ENCODE measurements around the gene GLRA1. TPM values are rescaled to one million over a fixed set of nuclear protein-coding genes. Genes with fewer than 3 reads are reported as not detected.

The GLRA1 gene
- total and polyA plus RNA-seq, 2 of the 4 experiments (the other 2 are of a cell fraction): not detected

- H3K4ac ChIP-seq (ENCODE audit: low read depth, low read length): no peak overlapping the region
- no peak overlapping the region for H3K4me3 ChIP-seq (ENCODE audit: insufficient read depth, low read depth, low read length)
- no peak overlapping the region for H4K91ac ChIP-seq (ENCODE audit: insufficient read depth, low read depth, low read length)
- H4K8ac ChIP-seq (ENCODE audit: low read depth in 2 of 2, low read length in 2 of 2): no peak overlapping the region
- H3K23ac ChIP-seq (ENCODE audit: low read depth, low read length): no peak overlapping the region
- dilution Hi-C loops (cut with HindIII; ENCODE audit: low sequenced_read_pairs, unreplicated experiment) (no loop called here), intact Hi-C loops (cut with micrococcal nuclease) (no loop called here), in situ Hi-C loops (cut with MboI; ENCODE audit: low sequenced_read_pairs) (no loop called here)
- no peak overlapping the region for H2BK120ac ChIP-seq (ENCODE audit: low read depth, low read length)
- no peak overlapping the region for H2BK5ac ChIP-seq (ENCODE audit: low read depth, low read length, poor library complexity, severe bottlenecking)
- POLR2A ChIA-PET (ENCODE audit: unreplicated experiment): no interaction called here
- no peaks in the 10 kb centered on the region for H3K36me3 ChIP-seq (ENCODE audit: control insufficient read depth, insufficient read depth, low read length)
- ATAC-seq (ENCODE audit: low read depth): no peak
- no peaks in the 10 kb centered on the region for H4K20me1 ChIP-seq (ENCODE audit: insufficient read depth, low read length)
- H3K4me2 ChIP-seq (ENCODE audit: low read depth, low read length): no peak overlapping the region
- no peak overlapping the region for H2BK15ac ChIP-seq (ENCODE audit: low read depth, low read length)
- H2AFZ ChIP-seq (replicated peaks; ENCODE audit: low read length, poor library complexity): no peak overlapping the region
- H4K5ac ChIP-seq (ENCODE audit: low read depth, low read length): no peak overlapping the region
- H3K4me1 ChIP-seq (ENCODE audit: control insufficient read depth, insufficient read depth, low read length): no peaks in the 10 kb centered on the region
- no peaks in the 10 kb centered on the region for H3K79me1 ChIP-seq (ENCODE audit: low read depth in 1 of 2, low read length in 2 of 2)
- H3K14ac ChIP-seq (replicated peaks; ENCODE audit: low read depth, low read length): no peak overlapping the region
- TF ChIP-seq, protein P1, sequence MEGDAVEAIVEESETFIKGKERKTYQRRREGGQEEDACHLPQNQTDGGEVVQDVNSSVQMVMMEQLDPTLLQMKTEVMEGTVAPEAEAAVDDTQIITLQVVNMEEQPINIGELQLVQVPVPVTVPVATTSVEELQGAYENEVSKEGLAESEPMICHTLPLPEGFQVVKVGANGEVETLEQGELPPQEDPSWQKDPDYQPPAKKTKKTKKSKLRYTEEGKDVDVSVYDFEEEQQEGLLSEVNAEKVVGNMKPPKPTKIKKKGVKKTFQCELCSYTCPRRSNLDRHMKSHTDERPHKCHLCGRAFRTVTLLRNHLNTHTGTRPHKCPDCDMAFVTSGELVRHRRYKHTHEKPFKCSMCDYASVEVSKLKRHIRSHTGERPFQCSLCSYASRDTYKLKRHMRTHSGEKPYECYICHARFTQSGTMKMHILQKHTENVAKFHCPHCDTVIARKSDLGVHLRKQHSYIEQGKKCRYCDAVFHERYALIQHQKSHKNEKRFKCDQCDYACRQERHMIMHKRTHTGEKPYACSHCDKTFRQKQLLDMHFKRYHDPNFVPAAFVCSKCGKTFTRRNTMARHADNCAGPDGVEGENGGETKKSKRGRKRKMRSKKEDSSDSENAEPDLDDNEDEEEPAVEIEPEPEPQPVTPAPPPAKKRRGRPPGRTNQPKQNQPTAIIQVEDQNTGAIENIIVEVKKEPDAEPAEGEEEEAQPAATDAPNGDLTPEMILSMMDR (conservative IDR thresholded peaks at IDR 0.05; ENCODE audit: low read depth, low read length): no peak
- TF ChIP-seq MXI1 (IDR thresholded peaks at IDR 0.05; ENCODE audit: borderline replicate concordance, low read depth, low read length) (no peak), SMC3 (IDR thresholded peaks at IDR 0.05; ENCODE audit: low read depth, low read length) (no peak), CHD1 (IDR thresholded peaks at IDR 0.05; ENCODE audit: low read depth, low read length) (no peak), RAD21 (IDR thresholded peaks at IDR 0.05; ENCODE audit: low read length) (no peak), POLR2A (IDR thresholded peaks at IDR 0.05; ENCODE audit: low read depth, low read length) (no peak), RFX5 (IDR thresholded peaks at IDR 0.05; ENCODE audit: low read depth, low read length) (no peak), FOS (IDR thresholded peaks at IDR 0.05; ENCODE audit: low read depth, low read length) (no peak)
- H2AK9ac ChIP-seq (replicated peaks; ENCODE audit: low read depth, low read length, poor library complexity): no peak overlapping the region
- no TSS peak for BruUV-seq (replicated peaks)
- CTCF ChIA-PET: no interaction called here
- H3K27ac ChIP-seq (ENCODE audit: insufficient read depth, low read length): no peak overlapping the region
- H2BK20ac ChIP-seq (ENCODE audit: low read depth, low read length): no peak overlapping the region
- no CpG with 5 or more reads among the region's 5 CpGs for WGBS, 2 experiments (ENCODE audit: extremely low coverage in 2 of 2, insufficient read length in 1 of 2)
- no peaks in the 10 kb centered on the region for H3K9me1 ChIP-seq (ENCODE audit: insufficient read depth, low read length)
- no peaks in the 10 kb centered on the region for H3K27me3 ChIP-seq (ENCODE audit: control insufficient read depth, insufficient read depth, low read length)
- no peak overlapping the region for H3K9ac ChIP-seq (ENCODE audit: low read depth, low read length)
- H2AK5ac ChIP-seq (ENCODE audit: low read depth, low read length): no peak overlapping the region
- no peak overlapping the region for H3K18ac ChIP-seq (ENCODE audit: low read depth, low read length)
- DNase-seq: no peak
- H3K56ac ChIP-seq (ENCODE audit: extremely low read depth, insufficient read depth, low read length): no peak overlapping the region
- H3K9me3 ChIP-seq (ENCODE audit: control insufficient read depth, insufficient read depth, low read length): no peaks in the 10 kb centered on the region
Observed at GRCh38 chr5:151856861-151857260, 67.8 kb downstream of the GLRA1 start.
